ENCODE results near the gene CDX1. TPM values are rescaled to one million over a fixed set of nuclear protein-coding genes. Genes with fewer than 3 reads are reported as not detected.
A peak's percentile ranks its signal among the peaks of the same experiment; 100 is the strongest.

Gene CDX1
- total and polyA plus RNA-seq, 12 donors: 0.13 to 0.32 TPM; not detected in 10

- ATAC-seq: no peak
- H3K27me3 ChIP-seq: no peaks in the 10 kb centered on the region
- TF ChIP-seq CTCF (IDR thresholded peaks at IDR 0.05): no peak
- no peak overlapping the region for H3K27ac ChIP-seq
- intact Hi-C loops (cut with DNase I): loop anchor here (2.0 to 10.0 kb wide), 9 partner anchors 53 to 194 kb away; no protein-coding TSS in a partner anchor
- H3K9me3 ChIP-seq: no peaks in the 10 kb centered on the region
- no peak overlapping the region for H3K4me3 ChIP-seq
- peaks cover 0 to 61% (median 34%) of the 10 kb centered on the region in 9 donors for H3K4me1 ChIP-seq
- no peaks in the 10 kb centered on the region for H3K36me3 ChIP-seq
- WGBS, 2 donors: 76 to 80% methylated on average over 10 of the region's 10 CpGs
- no peak for DNase-seq
These were observed 49.7 kb downstream of the CDX1 start for GRCh38 chr5:150215979-150216944.

- H3K9me3 ChIP-seq: no peaks in the 10 kb centered on the region
- ATAC-seq (no peak), DNase-seq (no peak)
- no peaks in the 10 kb centered on the region for H3K27me3 ChIP-seq
- WGBS, 2 donors: 90 to 94% methylated on average over 2 of the region's 2 CpGs
- intact Hi-C loops (cut with DNase I): loop anchor here (1.0 to 10.0 kb wide), 10 partner anchors 54 to 195 kb away; no protein-coding TSS in a partner anchor
- H3K4me1 ChIP-seq: peaks cover 0 to 53% (median 31%) of the 10 kb centered on the region in 9 donors
- no peak overlapping the region for H3K27ac ChIP-seq
- TF ChIP-seq CTCF (IDR thresholded peaks at IDR 0.05): no peak
- H3K4me3 ChIP-seq: no peak overlapping the region
- no peaks in the 10 kb centered on the region for H3K36me3 ChIP-seq
These were observed 50.5 kb downstream of the CDX1 start for GRCh38 chr5:150217038-150217437.

GRCh38 chr5:150217873-150218692, 51.5 kb downstream of the CDX1 start:
- Histone ChIP-seq H3K27ac (no peak overlapping the region), H3K4me3 (no peak overlapping the region), H3K9me3 (no peaks in the 10 kb centered on the region), H3K36me3 (no peaks in the 10 kb centered on the region), H3K4me1 (peaks cover 0 to 49% (median 29%) of the 10 kb centered on the region in 9 donors), H3K27me3 (no peaks in the 10 kb centered on the region)
- ATAC-seq (peak; percentile 80 to 91 (median 84)), DNase-seq (peak; percentile 79 to 87)
- 29 to 31% methylated on average over 10 of the region's 10 CpGs for WGBS, 2 donors
- intact Hi-C loops (cut with DNase I): loop anchor here (1.0 to 10.0 kb wide), 11 partner anchors 55 to 196 kb away; no protein-coding TSS in a partner anchor
- TF ChIP-seq CTCF (IDR thresholded peaks at IDR 0.05): peak; percentile 89 to 97 (median 95)

- Histone ChIP-seq H3K4me3 (no peak overlapping the region), H3K36me3 (no peaks in the 10 kb centered on the region), H3K4me1 (peaks cover 0 to 43% (median 26%) of the 10 kb centered on the region in 9 donors), H3K9me3 (no peaks in the 10 kb centered on the region), H3K27me3 (no peaks in the 10 kb centered on the region), H3K27ac (no peak overlapping the region)
- no peak for ATAC-seq
- no peak for TF ChIP-seq CTCF (IDR thresholded peaks at IDR 0.05)
- intact Hi-C loops (cut with DNase I): loop anchor here (1.0 to 10.0 kb wide), 9 partner anchors 56 to 196 kb away; no protein-coding TSS in a partner anchor
- 76 to 89% methylated on average over 5 of the region's 5 CpGs for WGBS, 2 donors
- DNase-seq: no peak
These were observed 52.1 kb downstream of the CDX1 start for GRCh38 chr5:150218693-150219035.

Data from heart right ventricle (tissue), 16 donors.